HCT116 (cell line): ENCODE measurements around the gene CALHM1.

ENCODE experiments used
- POLR2A ChIP-seq: IDR thresholded peaks from 2 replicates; pipeline ENCODE4 v1.7.0; 2011; ENCODE audit warnings: borderline replicate concordance; ENCODE audit not compliant: insufficient read depth, insufficient read length; ENCODE audit errors: extremely low read depth
- POLR2AphosphoS5 ChIP-seq: IDR thresholded peaks from 2 replicates; pipeline ENCODE4 v1.6.1; 2011; ENCODE audit warnings: mild to moderate bottlenecking, low read depth, low read length, moderate library complexity
- TF ChIP-seq, protein P1 (sequence below), 3 experiments: fragments of 200-600 bp in 1 of 3; sonication (generic) in 1 of 3; IDR thresholded peaks in 2 of 3; conservative IDR thresholded peaks in 1 of 3; 2 replicates each; pipeline ENCODE4 v1.5.1; 2012 to 2017; ENCODE audit warnings: low read depth in 2 of 3, low read length in 2 of 3, antibody characterized with exemption in 1 of 3, borderline replicate concordance in 1 of 3, control low read depth in 1 of 3, mild to moderate bottlenecking in 1 of 3, mixed read lengths in 1 of 3, mixed run types in 1 of 3, moderate library complexity in 1 of 3; ENCODE audit not compliant: insufficient read depth in 1 of 3

DNA sequence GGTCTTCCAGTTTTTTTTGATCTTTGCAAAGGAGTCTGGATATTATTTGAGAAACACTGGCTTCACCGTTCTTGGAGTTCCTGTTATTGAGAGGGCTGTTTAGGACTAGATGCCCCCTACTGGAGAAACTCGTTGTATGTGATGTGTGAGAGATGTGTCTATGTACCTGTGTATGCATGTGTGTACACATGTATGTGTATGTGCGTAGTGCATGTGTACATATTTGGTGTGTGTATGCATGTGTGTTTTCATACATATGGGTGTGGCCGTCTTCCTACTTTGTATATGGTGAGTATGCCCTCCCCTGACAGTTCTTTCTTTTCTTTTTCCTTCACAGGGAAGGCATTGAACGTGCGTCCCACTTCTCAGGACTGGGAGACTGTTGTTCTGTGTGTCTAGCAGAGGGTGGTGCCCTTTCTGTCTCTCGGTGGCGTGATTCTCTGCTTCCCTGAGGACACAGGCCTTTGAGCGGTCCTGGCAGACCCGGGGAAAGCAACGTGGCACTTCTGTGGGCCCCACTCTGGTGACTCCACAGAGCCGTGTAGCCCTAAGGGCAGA, 23.4 kb upstream of the CALHM1 start:
- TF ChIP-seq POLR2A (no peak), POLR2AphosphoS5 (no peak)
- TF ChIP-seq, protein P1, sequence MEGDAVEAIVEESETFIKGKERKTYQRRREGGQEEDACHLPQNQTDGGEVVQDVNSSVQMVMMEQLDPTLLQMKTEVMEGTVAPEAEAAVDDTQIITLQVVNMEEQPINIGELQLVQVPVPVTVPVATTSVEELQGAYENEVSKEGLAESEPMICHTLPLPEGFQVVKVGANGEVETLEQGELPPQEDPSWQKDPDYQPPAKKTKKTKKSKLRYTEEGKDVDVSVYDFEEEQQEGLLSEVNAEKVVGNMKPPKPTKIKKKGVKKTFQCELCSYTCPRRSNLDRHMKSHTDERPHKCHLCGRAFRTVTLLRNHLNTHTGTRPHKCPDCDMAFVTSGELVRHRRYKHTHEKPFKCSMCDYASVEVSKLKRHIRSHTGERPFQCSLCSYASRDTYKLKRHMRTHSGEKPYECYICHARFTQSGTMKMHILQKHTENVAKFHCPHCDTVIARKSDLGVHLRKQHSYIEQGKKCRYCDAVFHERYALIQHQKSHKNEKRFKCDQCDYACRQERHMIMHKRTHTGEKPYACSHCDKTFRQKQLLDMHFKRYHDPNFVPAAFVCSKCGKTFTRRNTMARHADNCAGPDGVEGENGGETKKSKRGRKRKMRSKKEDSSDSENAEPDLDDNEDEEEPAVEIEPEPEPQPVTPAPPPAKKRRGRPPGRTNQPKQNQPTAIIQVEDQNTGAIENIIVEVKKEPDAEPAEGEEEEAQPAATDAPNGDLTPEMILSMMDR (IDR thresholded peaks at IDR 0.05 in 2 of 3, conservative IDR thresholded peaks at IDR 0.05 in 1 of 3; ENCODE audit: borderline replicate concordance in 1 of 3, insufficient read depth in 1 of 3, low read depth in 2 of 3, low read length in 2 of 3), result peak; percentile 83 to 91 (median 87)
